NCI-H146 treated with DMSO at 0.1 percent for 48 hours (cell line): ENCODE data around the gene NPHP4.

Experiments used
- DNase-seq: peaks from one replicate; lab custom pipeline; 2025; ENCODE audit not compliant: unreplicated experiment; lab: John Stamatoyannopoulos, UW

The NPHP4 gene

DNA sequence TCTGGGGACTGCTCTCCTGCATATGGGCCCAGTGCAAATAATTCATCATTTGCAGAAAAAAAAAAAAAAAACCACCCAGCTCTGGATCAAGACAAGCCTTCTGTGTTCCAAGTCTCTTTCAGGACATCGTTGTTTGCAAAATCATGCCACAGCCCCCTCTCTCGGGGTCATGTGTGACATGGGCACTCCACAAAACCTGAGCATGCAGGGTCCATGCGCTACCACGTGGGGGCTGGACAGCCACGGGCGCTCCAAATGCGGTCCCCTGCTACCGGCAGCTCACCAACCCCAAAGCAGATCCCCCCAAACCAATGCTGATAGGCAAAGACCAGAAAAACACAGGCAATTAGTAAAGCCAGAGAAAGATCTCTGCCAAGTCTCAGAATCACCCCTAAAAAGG, 17.6 kb downstream of the NPHP4 start:
- DNase-seq, result no peak

DNA sequence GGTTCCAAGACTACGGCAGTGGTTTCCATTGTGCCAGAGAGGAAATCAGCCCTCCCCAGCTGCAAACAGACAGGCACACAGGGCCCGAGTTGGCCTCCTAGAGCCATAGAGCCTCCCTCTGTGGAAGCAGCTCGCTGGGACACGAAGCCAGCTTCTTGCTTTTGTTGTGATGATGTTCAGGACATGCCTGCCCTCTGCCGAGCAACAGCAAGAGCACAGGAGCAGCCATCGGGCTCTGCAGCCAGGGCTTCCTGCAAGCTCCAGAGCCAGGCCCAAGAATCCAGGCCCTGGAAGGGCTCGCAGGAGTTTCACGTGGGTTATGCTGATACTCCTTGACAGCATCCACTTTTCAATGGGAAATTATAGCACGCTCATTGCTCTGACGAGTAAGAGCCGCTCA, 18.5 kb downstream of the NPHP4 start:
- DNase-seq, result no peak

DNA sequence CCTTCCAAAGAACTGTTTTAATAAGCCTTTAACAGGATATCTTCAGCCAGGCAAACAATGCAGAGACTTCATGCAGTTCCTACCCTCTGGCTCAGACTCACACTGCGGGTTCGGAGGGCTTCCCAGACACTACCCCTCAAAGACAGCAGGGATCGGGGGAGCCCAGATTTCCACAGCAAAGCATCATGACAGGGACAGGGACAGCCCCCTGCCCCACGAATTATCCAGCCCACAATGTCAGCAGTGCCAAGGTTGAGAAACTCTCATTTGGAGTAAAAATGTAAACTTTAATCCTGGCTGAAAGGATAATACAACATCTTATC, 20.1 kb downstream of the NPHP4 start:
- no peak for DNase-seq

DNA sequence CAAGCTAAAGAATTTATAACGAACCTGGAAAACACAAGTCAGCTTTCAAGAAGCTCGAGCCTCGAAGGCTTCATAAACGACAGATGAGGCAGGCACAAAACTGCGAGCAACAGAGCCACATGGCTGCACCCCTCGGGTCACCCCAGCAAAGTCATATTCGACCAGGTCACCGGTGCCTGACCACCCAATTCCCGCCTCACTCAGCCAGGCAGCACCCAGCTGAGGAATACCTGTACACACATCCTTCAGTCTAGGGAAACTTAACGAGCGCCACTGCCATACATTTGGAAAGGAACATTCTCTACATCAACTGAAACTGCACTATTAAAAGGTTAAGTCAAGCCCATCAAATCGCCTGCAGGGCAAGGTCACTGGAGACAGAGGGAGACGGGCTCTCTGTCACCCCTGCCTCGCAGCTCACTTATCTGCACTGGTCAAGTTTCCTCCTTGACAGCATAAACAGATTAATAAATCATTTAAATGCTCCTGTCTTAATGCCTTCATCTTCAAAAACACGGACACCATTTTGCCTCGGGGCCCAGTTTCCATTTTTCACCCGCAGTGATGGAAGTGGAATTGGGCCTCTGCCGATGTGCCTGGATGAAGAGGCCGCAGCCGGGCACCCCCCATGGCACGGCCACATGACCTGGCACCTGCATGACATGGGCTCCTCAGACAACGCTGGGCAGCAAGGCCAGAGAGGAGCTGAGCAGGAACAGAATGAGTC, 20.6 kb downstream of the NPHP4 start:
- DNase-seq, result no peak

DNA sequence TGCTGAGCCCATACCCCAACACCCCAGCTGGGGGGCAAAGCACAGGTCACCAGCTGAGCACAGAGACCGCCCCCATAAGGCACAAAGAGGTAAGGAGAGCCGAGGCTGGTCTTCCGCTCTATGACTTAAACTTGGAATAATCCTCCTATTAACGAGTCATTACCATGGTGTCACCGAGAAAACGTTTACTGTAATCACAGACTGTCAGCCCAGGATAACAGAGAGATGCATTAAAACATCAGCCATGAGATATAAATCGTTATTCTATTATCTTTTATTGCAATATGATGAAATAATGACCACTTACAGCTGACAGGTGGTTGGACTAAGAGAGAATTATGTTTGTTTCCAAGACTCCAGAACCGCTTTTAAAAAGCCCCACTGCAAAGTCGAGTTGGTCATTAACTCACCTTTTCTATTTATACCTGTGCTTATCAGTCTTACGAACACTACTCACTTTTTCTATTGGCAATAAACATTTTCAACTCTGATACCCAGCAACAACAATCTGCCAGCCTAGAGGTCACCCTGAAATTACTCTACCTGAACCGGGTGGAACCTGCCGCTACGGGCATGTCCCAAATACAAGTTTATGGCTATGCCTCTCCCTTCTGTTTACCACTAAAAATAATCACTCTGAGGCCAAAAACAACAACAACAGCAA, 21.5 kb downstream of the NPHP4 start:
- DNase-seq, result no peak

DNA sequence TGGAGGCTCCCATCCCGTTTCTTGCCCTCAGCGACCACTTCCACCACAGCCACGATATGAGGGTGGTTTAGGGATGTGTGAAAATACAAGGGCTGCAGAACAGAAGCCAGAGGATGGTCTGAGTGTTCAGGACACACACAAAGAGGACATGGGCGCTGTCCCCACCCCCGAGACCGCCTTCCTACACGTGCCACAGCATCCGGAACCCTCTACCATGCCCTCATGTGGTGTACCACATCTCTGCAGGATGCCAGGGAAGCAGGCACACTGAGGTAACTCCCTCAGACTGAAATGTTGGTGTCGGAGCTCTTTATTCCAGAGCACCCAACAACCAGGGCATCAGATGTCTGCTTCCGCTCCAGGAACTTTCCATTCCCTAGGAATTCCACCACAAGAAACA, 23.1 kb downstream of the NPHP4 start:
- no peak for DNase-seq

DNA sequence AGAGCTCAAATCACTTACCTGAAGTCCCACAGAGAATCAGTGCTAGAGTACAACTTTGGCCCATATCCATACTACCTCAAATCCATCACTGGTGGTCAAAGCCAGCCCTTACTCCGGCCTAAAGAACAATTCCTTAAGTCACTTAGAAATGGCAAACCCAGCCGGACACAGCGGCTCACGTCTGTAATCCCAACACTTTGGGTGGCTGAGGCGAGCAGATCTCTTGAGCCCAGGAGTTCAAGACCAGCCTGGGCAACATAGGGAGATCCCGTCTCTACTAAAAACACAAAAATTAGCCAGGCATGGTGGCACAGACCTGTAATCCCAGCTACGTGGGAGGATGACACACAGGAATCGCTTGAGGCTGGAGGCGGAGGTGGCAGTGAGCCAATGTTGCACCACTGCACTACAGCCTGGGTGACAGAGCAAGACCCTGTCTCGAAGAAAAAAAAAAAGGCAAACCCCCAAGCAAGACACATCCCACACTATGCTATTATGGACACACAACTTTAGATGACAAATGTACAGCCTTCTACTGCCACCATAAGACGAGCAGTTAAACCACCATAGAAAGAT, 24.0 kb downstream of the NPHP4 start:
- no peak for DNase-seq

DNA sequence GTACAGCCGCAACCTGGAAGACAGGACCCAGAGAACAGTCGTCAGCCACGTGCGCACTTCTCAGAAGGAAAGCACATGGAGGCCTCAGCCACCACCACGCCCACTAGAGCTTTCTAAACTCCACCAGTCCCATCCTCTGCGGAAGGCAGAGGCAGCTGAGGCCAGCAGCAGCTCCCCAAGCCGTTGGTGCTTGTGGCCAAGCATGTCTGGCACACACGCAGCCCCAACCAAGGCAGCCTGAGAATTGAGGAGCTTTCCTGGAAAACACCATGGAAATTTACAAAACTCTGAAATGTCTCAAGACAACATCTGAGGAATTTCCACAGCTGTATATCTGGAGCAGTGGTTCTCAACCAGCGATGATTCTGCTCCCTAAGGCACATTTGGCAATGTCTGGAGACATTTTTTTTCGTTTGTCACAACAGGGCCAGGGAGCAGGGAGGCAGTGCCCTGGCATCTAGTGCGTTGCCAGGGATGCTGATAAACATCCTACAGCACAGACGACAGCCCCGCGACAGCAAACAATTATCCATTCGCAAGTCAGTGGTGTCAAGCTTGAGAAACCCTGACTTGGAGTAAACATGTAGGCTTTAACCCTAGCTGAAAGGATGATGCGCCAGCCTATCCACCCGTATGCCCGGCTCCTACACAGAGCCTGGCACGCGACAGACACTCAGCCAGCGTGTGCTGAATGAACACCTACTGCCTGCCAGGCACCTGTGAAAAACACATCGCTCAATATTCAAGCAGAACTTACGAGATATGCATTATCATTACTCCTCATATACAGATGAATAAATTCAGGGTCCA, 24.7 kb downstream of the NPHP4 start:
- DNase-seq, result no peak

DNA sequence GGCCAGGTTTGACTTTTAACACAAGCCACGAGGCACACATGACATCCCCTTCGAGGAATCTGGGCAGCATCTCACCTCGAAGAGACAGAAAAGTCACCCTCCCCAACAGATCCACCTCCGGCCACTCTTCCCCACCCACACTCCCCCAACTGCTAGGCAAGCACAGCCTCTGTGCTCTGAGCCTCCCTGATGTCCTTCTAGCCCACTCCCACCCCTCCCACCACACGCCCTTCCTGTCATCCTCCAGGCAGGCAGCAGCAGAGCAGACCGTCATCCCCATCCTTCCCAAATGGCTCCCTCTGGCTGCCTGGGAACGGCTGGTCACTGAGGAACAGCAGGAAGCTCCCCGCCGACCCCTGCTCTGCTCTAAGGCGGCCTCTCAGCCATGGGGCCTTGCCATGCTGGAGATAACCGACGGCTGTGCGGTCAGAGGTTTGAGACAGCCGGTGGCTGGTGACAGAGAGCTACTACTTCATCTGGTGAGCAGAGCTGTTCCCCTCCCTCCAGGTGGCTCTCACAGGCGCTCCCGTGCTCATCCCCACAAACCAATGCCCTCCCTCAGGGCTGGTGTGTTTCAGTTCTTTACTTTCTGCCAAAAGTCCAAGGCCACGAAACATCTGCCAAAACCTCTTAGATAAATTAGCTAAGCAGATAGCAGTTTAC, 25.6 kb downstream of the NPHP4 start:
- DNase-seq, result no peak

DNA sequence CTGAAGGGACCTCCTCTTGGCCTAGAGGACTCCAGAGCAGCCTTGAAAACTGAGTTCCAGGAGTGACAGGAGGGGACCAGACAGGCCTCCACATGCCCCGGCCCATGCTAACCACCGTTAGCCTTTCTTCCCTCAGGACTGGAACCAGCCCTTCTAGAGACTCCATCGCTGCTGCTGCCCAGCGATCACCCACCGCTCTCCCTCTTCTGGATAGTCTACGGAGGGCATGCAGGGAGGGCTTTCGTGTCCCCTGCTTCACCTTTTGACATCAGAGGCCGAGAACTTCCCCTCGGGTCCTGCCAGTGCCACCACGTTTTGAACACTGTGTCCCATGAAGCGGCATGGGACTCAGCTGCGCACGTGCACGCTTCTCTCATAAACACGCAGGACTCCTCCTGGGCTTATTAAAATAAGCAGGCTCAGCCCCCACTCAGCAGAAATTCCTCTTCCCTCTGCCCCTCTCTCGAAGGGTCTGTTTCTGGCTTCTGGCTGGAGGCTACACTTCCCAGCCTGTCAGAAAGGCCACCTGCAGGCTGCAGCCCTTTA, 26.6 kb downstream of the NPHP4 start:
- DNase-seq, result no peak

DNA sequence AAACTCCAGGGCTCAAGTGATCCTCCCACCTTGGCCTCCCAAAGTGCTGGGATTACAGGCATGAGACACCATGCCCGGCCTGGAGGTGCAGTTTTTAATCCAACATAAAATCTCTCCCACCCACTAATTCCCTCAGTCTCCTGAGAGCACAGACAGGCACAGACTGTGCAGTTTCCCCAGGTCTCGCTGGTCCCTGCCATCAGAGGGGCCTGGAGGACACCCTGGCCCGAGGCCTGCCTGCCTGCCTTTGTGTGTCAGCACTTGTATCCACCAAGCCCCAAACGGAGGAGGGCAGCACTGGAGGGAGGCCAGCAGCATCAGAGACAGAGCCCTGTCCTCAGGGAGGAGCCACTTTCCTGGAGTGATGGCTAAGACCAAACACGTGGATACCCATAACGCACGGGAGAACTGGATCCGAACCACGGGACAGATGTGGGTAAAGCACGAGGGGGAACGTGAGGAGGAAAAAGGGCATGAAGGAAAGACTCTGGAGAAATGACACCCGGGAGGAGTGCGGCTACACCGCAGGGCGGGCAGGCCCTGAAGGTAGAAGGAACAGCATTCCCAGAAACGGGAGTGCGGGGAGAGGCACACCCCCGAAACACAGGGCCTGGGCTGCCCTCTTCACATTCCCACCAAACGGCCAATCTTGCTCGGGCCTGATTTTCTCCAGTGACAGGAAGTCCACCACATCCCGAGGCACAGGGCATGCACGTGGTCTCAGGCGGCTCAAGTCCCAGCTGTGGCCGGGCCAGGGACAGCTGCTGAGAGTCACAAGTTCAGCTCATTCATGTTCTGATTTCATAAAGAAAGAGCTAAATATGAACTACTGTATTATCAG, 29.7 kb downstream of the NPHP4 start:
- DNase-seq, result no peak

DNA sequence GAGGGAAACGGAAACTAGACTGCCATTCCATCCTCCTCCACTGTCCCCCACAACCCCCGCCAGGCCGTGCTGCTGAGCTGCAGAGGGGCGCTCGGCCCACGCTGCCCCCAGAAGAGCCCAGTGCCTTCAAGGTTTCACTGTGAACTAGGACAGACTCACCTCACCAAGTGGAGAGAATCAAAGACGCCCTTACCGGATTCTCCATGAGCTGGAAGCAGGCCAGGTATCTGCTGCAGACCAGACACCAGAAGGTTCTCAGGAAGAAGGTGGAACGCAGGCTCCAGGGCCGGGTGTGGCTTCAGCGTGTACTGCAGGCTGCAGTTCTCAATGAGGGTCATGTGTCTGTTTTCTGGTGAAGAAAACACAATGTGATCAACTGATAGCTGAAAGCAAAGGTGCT, 30.6 kb downstream of the NPHP4 start:
- DNase-seq, result no peak

DNA sequence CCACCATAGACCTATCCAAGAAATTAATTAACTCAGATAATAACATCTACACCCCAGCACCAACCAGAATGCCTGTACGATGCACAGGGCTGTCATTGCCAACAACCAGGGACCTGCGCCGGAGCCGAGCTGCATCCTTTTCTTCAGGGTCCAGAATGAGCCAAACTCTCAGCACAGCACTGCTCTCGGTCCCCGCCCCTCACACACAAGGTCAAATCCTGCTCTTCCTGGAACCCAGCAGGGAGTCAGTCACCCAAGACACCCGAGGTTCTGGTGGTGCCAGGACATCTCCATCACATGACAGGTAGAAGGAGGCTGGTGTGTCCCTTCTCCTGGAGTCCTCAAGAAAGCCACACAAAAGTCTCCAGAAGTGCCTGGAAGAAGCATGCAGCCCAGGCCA, 31.9 kb downstream of the NPHP4 start:
- DNase-seq, result no peak

DNA sequence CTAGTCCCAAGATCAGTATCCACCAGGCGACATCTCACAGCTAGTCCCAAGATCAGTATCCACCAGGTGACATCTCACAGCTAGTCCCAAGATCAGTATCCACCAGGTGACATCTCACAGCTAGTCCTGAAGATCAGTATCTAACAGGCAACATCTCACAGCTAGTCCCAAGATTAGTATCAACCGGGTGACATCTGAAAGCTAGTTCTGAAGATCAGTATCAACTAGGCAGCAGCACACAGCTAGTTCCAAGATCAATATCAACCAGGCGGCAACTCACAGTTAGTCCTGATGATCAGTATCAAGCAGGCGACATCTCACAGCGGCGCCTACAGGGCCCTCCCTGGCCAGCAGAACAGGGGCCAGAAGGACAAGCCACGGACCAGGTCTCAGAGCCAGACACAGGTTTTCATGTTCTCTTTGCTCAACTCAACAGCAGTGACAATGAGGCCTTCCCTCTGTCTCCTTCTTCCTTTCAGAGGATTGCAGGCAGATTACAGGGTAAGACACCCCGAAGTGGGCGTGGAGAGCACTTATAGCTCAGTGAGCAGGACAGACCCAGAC, 32.5 kb downstream of the NPHP4 start:
- no peak for DNase-seq

DNA sequence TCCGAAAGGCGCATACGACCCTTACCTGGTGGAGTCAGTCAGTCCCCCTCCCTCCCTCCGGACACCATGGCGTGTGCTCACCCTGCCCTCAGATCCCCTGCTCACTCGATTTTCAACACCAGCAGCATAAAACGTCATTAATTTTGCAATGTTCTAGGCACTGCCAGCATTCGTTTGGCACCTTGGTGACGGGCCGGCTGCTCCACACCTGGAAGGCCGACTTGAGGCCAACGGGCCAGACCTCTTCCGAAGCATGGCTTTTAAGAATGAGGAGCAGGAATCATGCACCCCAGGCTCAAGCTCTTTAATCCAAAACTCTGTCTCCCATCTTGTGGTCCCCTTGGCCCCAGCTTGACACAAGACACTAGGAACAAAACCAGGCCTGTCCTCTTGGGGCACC, 33.1 kb downstream of the NPHP4 start:
- no peak for DNase-seq

DNA sequence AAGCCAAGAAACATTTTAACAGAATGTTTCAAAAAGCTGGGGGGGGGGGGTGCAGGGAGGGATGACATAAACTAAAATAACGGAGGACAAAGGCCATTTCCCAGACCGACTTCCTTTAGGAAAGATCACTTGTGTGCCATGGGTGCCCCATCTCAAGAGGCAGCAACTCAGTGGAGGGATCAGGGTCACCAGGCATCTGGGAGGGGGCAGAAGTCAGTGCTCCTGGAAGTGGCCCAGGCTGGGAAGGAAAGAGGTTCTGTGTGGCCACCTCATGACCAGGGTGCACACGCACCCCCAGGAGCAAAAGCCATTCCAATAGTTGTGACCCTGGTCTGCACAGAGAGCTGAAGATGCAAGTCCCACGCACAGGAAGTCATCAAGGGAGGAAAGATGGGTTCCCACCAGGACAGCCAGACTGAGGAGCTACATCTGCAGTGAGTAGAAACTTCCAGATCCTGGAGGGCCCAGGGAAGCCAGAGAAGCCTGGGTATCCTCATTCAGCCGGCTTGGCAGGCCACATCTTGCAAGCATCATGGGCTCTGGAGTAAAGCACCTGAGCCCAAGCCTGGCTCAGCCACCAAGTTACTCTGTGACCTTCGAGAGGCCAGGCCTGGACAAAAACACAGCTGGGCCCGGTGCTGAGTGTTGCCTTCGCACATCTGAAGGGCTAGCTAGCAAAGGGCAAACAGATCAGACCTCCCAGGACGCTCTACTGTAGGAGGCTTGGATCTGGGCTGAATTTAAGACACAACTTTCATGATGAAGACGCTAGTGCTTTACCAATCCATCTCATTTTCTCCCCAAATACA, 36.0 kb downstream of the NPHP4 start:
- no peak for DNase-seq

DNA sequence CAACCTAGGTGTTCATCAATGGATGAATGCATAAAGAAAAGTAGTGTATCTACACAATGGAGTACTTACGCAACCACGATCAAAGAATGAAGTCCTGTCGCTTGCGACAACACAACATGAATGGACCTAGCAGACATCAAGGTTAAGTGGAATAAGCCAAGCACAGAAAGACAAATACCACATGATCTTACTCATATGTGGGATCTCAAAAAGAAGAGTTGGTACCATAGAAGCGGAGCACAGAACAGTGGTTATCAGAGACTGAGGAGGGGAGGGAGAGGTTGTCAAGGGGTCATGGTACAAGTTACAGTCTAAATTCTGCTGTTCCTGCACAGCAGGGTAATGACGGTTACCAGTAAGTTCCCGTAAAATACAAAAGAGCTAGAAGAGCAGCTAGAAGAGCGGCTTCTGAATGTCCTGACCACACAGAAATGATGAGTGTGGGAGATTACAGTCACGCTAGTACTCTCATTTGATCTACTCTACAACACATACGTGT, 36.7 kb downstream of the NPHP4 start:
- DNase-seq, result no peak

DNA sequence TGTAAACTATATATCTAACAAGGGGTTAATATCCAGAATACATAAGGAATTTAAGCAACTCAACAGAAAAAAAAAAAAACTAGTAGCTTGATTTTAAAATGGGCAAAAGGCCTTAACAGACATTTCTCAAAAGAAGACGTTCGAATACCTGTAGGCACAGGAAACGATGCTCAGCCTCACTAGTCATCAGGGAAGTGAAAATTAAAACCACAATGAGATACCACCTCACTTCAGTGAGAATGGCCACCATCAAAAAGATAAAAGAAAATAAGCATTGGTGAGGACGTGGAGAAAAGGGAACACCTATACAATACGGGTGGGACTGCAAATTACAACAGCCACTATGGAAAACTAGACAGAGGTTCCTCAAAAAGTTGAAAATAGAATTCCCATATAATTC, 37.3 kb downstream of the NPHP4 start:
- no peak for DNase-seq

DNA sequence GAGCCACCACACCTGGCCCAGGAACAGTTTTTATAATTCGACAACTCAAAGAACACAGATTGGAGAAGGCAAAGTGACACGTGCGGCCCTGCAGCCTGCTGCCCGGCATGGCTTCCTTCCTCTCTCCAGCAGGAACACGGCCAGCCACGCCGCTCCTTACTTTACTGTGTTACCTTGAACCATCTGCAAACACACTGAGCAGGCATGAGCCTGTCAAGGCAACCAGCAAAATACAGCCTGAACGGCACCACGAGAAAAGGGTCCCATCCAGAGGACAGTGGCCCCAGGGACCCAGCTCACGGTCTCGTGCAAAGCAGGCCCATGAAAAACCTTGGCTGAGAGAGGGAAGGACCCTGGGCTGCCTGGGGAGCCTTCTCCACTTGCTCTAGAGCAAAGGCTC, 38.8 kb downstream of the NPHP4 start:
- no peak for DNase-seq
